Progenitor cell of endocrine pancreas (in vitro differentiated cells): ENCODE data around the gene SDHAF2. TPM values are rescaled to one million over a fixed set of nuclear protein-coding genes. Genes with fewer than 3 reads are reported as not detected.
"Not testable (repeated sequence)": the region's sequence is repeated elsewhere in the genome, so short reads cannot be mapped to it uniquely, and the experiment has no call there.

Source experiments
- DNase-seq: peaks from one replicate; pipeline ENCODE4 v3.0.0; 2021; ENCODE audit warnings: low spot score; ENCODE audit not compliant: unreplicated experiment
- H3K27ac Mint-ChIP-seq: 2 replicates; pipeline ENCODE4 v1.8.0; 2021; ENCODE audit warnings: mild to moderate bottlenecking, moderate library complexity, mixed read lengths
- H3K27me3 Mint-ChIP-seq: 2 replicates; pipeline ENCODE4 v1.8.0; 2021; ENCODE audit warnings: mixed read lengths
- H3K36me3 Mint-ChIP-seq: 2 replicates; pipeline ENCODE4 v1.8.0; 2022; ENCODE audit warnings: mixed read lengths; ENCODE audit not compliant: insufficient read depth
- H3K4me1 Mint-ChIP-seq: 2 replicates; pipeline ENCODE4 v1.8.0; 2021; ENCODE audit warnings: low read depth, mixed read lengths
- H3K4me3 Mint-ChIP-seq: 2 replicates; pipeline ENCODE4 v1.8.0; 2021; ENCODE audit warnings: low read depth, mild to moderate bottlenecking, moderate library complexity, mixed read lengths
- H3K9me3 Mint-ChIP-seq: 2 replicates; pipeline ENCODE4 v1.8.0; 2021; ENCODE audit warnings: low read depth, mixed read lengths
- CTCF ChIP-seq: fragments of 200-600 bp; sonication (generic); IDR thresholded peaks from one replicate; pipeline ENCODE4 v1.5.0; 2021; ENCODE audit warnings: antibody characterized with exemption, mild to moderate bottlenecking; ENCODE audit not compliant: unreplicated experiment
- long read RNA-seq: library from polyadenylated mRNA; unstranded; transcript quantifications from one replicate; pipeline ENCODE4 v2.0.0, GENCODE V29; 2020
- total RNA-seq: library from RNA; stranded (reverse); gene quantifications from 2 replicates; pipeline ENCODE4 v1.2.1, GENCODE V29; 2021

Gene SDHAF2
- 42.2 and 42.9 TPM in 2 replicates for total RNA-seq
- long read RNA-seq, transcript SDHAF2-206 (2 exons, 835 nt), result minor isoform, 7 of 68 reads
- long read RNA-seq, transcript SDHAF2-201 (4 exons, 2,033 nt), result major isoform, 55 of 68 reads
- long read RNA-seq, partial matches to known transcripts, result 0 of 68 reads
- long read RNA-seq, other reads (novel, unspliced or antisense), result 2 of 68 reads

GRCh38 chr11:61429691-61430582 is at the start of gene SDHAF2, which contains the start of gene CPSF7:
Gene SDHAF2 (plus strand): TSS chr11:61430124. CDS start chr11:61430147, 23 bp downstream.
Gene CPSF7 (minus strand): TSS chr11:61429975. CDS start chr11:61429235, 740 bp downstream.
- Mint-ChIP-seq H3K4me1 (peaks cover 20% of the 10 kb centered on the region), H3K4me3 (peak within 1 kb of the TSS; percentile 99), H3K36me3 (peaks cover 26% of the 10 kb centered on the region), H3K27me3 (no peaks in the 10 kb centered on the region), H3K27ac (peak within 1 kb of the TSS; percentile 100), H3K9me3 (no peaks in the 10 kb centered on the region)
- no peak for TF ChIP-seq CTCF
- peak; percentile 95 for DNase-seq

DNA sequence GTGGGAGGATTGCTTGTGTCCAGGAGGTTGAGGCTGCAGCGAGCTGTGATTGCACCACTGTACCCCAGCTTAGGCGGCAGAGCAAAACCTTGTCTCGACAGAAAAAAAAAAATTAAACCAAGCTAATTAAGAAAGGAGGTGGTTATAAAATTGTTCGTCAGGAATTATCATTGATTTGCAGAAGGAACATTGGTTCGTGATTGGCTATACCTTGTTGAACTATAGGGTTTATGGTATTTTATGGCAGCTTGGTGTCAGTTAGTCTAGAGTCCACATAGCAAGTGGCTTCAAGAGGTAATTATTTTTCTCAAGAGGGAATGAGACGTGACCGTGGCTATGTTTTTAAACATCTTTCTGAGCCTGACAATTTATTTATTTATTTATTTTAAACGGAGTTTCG is 49.0 kb upstream of the SDHAF2 start:
- no peak for DNase-seq
- Mint-ChIP-seq H3K36me3 (peaks cover 5% of the 10 kb centered on the region), H3K27ac (no peak overlapping the region), H3K27me3 (no peaks in the 10 kb centered on the region), H3K9me3 (no peaks in the 10 kb centered on the region), H3K4me3 (no peak overlapping the region), H3K4me1 (peaks cover 6% of the 10 kb centered on the region)
- TF ChIP-seq CTCF, result no peak

DNA sequence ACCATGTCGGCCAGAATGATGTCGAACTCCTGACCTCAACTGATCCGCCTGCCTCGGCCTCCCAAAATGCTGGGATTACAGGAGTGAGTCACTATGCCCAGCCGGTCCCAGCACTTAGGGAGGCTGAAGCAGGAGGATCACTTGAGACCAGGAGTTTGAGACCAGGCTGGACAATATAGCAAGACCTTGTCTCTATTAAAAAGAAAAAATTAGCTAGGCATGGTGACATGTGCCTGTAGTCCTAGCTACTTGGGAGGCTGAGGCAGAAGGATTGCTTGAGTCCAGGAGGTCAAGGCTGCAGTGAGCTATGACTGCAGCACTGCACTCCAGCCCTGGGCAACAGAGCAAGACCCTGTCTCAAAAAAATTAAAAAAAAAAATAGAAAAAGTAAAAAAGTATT is 46.1 kb upstream of the SDHAF2 start:
- not testable (repeated sequence) for H3K36me3 Mint-ChIP-seq, H3K27ac Mint-ChIP-seq, H3K9me3 Mint-ChIP-seq, DNase-seq, H3K4me3 Mint-ChIP-seq, H3K4me1 Mint-ChIP-seq, H3K27me3 Mint-ChIP-seq

- no peak for DNase-seq
- H3K36me3 Mint-ChIP-seq, result peaks cover under 1% of the 10 kb centered on the region
- H3K4me1 Mint-ChIP-seq, result peaks cover 6% of the 10 kb centered on the region
- no peak overlapping the region for H3K4me3 Mint-ChIP-seq
- H3K9me3 Mint-ChIP-seq, result peaks cover 3% of the 10 kb centered on the region
- no peak for TF ChIP-seq CTCF
- H3K27me3 Mint-ChIP-seq, result no peaks in the 10 kb centered on the region
- H3K27ac Mint-ChIP-seq, result peak overlapping the region; percentile 24
Measured at GRCh38 chr11:61384271-61385242, 45.4 kb upstream of the SDHAF2 start.

GRCh38 chr11:61390161-61390560 is 39.8 kb upstream of the SDHAF2 start:
- no peak overlapping the region for H3K27ac Mint-ChIP-seq
- DNase-seq, result no peak
- peaks cover 11% of the 10 kb centered on the region for H3K9me3 Mint-ChIP-seq
- H3K27me3 Mint-ChIP-seq, result no peaks in the 10 kb centered on the region
- TF ChIP-seq CTCF, result no peak
- H3K4me1 Mint-ChIP-seq, result peaks cover 14% of the 10 kb centered on the region
- peaks cover 10% of the 10 kb centered on the region for H3K36me3 Mint-ChIP-seq
- no peak overlapping the region for H3K4me3 Mint-ChIP-seq
